Aorta (tissue), 5 donors: ENCODE results near the gene PEX11A. TPM values are rescaled to one million over a fixed set of nuclear protein-coding genes. Genes with fewer than 3 reads are reported as not detected.

Experiments
- ATAC-seq: fragments of 200-7000 bp; cut with Tn5 transposase; one replicate; pipeline ENCODE4 v1.9.1; 2022; ENCODE audit warnings: moderate library complexity; ENCODE audit not compliant: low FRiP score
- DNase-seq, 2 donors: peaks; one replicate each; pipeline ENCODE4 v3.0.0-alpha.2; 2020
- H3K27ac ChIP-seq, 2 donors: one replicate each; pipeline ENCODE4 v1.5.1; 2013; ENCODE audit warnings: low read length in 2 of 2, mild to moderate bottlenecking in 2 of 2, moderate library complexity in 2 of 2, control low read depth in 1 of 2, inconsistent platforms in 1 of 2, low read depth in 1 of 2
- H3K27me3 ChIP-seq, 2 donors: one replicate each; pipeline ENCODE4 v1.6.1; 2013; ENCODE audit warnings: control low read depth in 1 of 2, low read length in 1 of 2, mild to moderate bottlenecking in 1 of 2, moderate library complexity in 1 of 2; ENCODE audit not compliant: insufficient read depth in 2 of 2, control insufficient read depth in 1 of 2
- H3K36me3 ChIP-seq, 2 donors: one replicate each; pipeline ENCODE4 v1.6.1; 2013; ENCODE audit warnings: control low read depth in 1 of 2, low read length in 1 of 2, mild to moderate bottlenecking in 1 of 2; ENCODE audit not compliant: insufficient read depth in 2 of 2, control insufficient read depth in 1 of 2
- H3K4me1 ChIP-seq, 2 donors: one replicate each; pipeline ENCODE4 v1.6.1; 2013; ENCODE audit warnings: low read length in 2 of 2, control low read depth in 1 of 2, mild to moderate bottlenecking in 1 of 2, moderate library complexity in 1 of 2; ENCODE audit not compliant: insufficient read depth in 2 of 2, control insufficient read depth in 1 of 2
- H3K4me3 ChIP-seq, 2 donors: one replicate each; pipeline ENCODE4 v1.5.1; 2013; ENCODE audit warnings: low read length in 2 of 2, control low read depth in 1 of 2, mild to moderate bottlenecking in 1 of 2
- H3K9me3 ChIP-seq: one replicate; pipeline ENCODE4 v1.6.1; 2013; ENCODE audit warnings: mild to moderate bottlenecking, low read length; ENCODE audit not compliant: control insufficient read depth
- WGBS, 2 donors: extraction: QIAGEN DNeasy Blood & Tissue Kit; methylation state at CpG; one replicate each; pipeline ENCODE4 v1.1.7; 2013; 5-methylcytosine and 5-hydroxymethylcytosine counted together
- intact Hi-C, 2 donors: fragments of 100-400 bp; cut with DNase I; formaldehyde crosslinking; loops; one replicate each; pipeline versions ENCODE4 v1.14.2 to v1.15.0; 2022
- polyA plus RNA-seq, 2 donors: library from polyadenylated mRNA; stranded (reverse); fragments of 200-250 nt; gene quantifications; one replicate each; pipeline ENCODE4 v1.2.3, GENCODE V29; 2013
- total RNA-seq, 2 donors: library from RNA; stranded (reverse); fragmentation: NEBNext Ultra II Directional; extraction: Animal tissue kit (Norgen Biotek cat#: 25700); gene quantifications; one replicate each; pipeline ENCODE4 v1.2.1, GENCODE V29; 2021
- donor health status: healthy with polysubstance abuse.
- donor health status: Bipolar disorder and iron deficiency.
- donor health status: DM: no; HTN: no; CAD: no.
- donor health status: DM: no; HTN: no; CAD: no.
- donor health status: DM: yes; HTN: yes; CAD: no.

PEX11A gene
- total and polyA plus RNA-seq, 4 donors, result 7.7 to 13.3 (median 9.7) TPM

GRCh38 chr15:89672221-89673164 lies 18.1 kb downstream of the PEX11A start:
- H3K4me1 ChIP-seq, result peaks cover 0 to 4% of the 10 kb centered on the region in 2 donors
- peak overlapping the region; percentile 34 to 76 for H3K27ac ChIP-seq
- H3K4me3 ChIP-seq, result no peak overlapping the region
- H3K9me3 ChIP-seq, result no peaks in the 10 kb centered on the region
- H3K36me3 ChIP-seq, result no peaks in the 10 kb centered on the region
- intact Hi-C loops, result no loop called here
- peak; percentile 69 to 82 for DNase-seq
- peak; percentile 56 for ATAC-seq
- WGBS, 2 donors, result 11 to 19% methylated on average over 12 of the region's 12 CpGs
- no peaks in the 10 kb centered on the region for H3K27me3 ChIP-seq

- Histone ChIP-seq H3K36me3 (no peaks in the 10 kb centered on the region), H3K9me3 (no peaks in the 10 kb centered on the region), H3K4me1 (peaks cover 0 to 4% of the 10 kb centered on the region in 2 donors), H3K27ac (peak overlapping the region in 1 of 2 donors; percentile 72), H3K4me3 (no peak overlapping the region), H3K27me3 (no peaks in the 10 kb centered on the region)
- ATAC-seq (no peak), DNase-seq (no peak)
- intact Hi-C loops, result no loop called here
- 48 to 51% methylated on average over 4 of the region's 4 CpGs for WGBS, 2 donors
These were observed 18.9 kb downstream of the PEX11A start for GRCh38 chr15:89671687-89672086.

GRCh38 chr15:89670971-89671560 lies 19.5 kb downstream of the PEX11A start:
- DNase-seq (peak in 1 of 2 donors; percentile 50), ATAC-seq (no peak)

GRCh38 chr15:89669941-89670340 lies 20.6 kb downstream of the PEX11A start:
- no peak for DNase-seq
- H3K27ac ChIP-seq, result no peak overlapping the region

More at GRCh38 chr15:89670971-89671560, 19.5 kb downstream of the PEX11A start:
- 79 to 83% methylated on average over 12 of the region's 12 CpGs for WGBS, 2 donors
- Histone ChIP-seq H3K36me3 (no peaks in the 10 kb centered on the region), H3K27ac (no peak overlapping the region), H3K4me1 (peaks cover 0 to 4% of the 10 kb centered on the region in 2 donors), H3K4me3 (no peak overlapping the region), H3K27me3 (no peaks in the 10 kb centered on the region), H3K9me3 (no peaks in the 10 kb centered on the region)
- intact Hi-C loops, result no loop called here

GRCh38 chr15:89669309-89669865 lies 21.2 kb downstream of the PEX11A start:
- peak in 1 of 2 donors; percentile 72 for DNase-seq
- Histone ChIP-seq H3K27ac (no peak overlapping the region), H3K36me3 (no peaks in the 10 kb centered on the region), H3K4me3 (no peak overlapping the region), H3K4me1 (peaks cover 0 to 4% of the 10 kb centered on the region in 2 donors), H3K27me3 (no peaks in the 10 kb centered on the region), H3K9me3 (no peaks in the 10 kb centered on the region)
- intact Hi-C loops, result no loop called here
- ATAC-seq, result no peak
- 80 to 85% methylated on average over 8 to 9 of the region's 9 CpGs for WGBS, 2 donors

More at GRCh38 chr15:89669941-89670340, 20.6 kb downstream of the PEX11A start:
- Histone ChIP-seq H3K36me3 (no peaks in the 10 kb centered on the region), H3K9me3 (no peaks in the 10 kb centered on the region), H3K4me1 (peaks cover 0 to 4% of the 10 kb centered on the region in 2 donors), H3K4me3 (no peak overlapping the region), H3K27me3 (no peaks in the 10 kb centered on the region)
- 92% methylated on average over 15 of the region's 15 CpGs for WGBS, 2 donors
- intact Hi-C loops, result no loop called here
- no peak for ATAC-seq

GRCh38 chr15:89668171-89668570 lies 22.4 kb downstream of the PEX11A start:
- no peaks in the 10 kb centered on the region for H3K27me3 ChIP-seq
- H3K36me3 ChIP-seq, result no peaks in the 10 kb centered on the region
- no peaks in the 10 kb centered on the region for H3K9me3 ChIP-seq
- intact Hi-C loops, result no loop called here
- H3K4me3 ChIP-seq, result no peak overlapping the region
- ATAC-seq, result no peak
- 96 to 98% methylated on average over 3 of the region's 3 CpGs for WGBS, 2 donors
- DNase-seq, result no peak
- no peak overlapping the region for H3K27ac ChIP-seq
- H3K4me1 ChIP-seq, result peaks cover 0 to 4% of the 10 kb centered on the region in 2 donors

- Histone ChIP-seq H3K4me1 (peaks cover 0 to 4% of the 10 kb centered on the region in 2 donors), H3K27ac (no peak overlapping the region), H3K27me3 (no peaks in the 10 kb centered on the region), H3K9me3 (no peaks in the 10 kb centered on the region), H3K36me3 (no peaks in the 10 kb centered on the region), H3K4me3 (no peak overlapping the region)
- intact Hi-C loops, result no loop called here
- WGBS, 2 donors, result 97 to 99% methylated on average over 7 of the region's 7 CpGs
- ATAC-seq (no peak), DNase-seq (no peak)
These were observed 22.9 kb downstream of the PEX11A start for GRCh38 chr15:89667706-89667960.

GRCh38 chr15:89666858-89667705 lies 23.5 kb downstream of the PEX11A start:
- no peaks in the 10 kb centered on the region for H3K9me3 ChIP-seq
- intact Hi-C loops, result no loop called here
- ATAC-seq, result no peak

More at GRCh38 chr15:89666858-89667705, 23.5 kb downstream of the PEX11A start:
- Histone ChIP-seq H3K4me1 (peaks cover 0 to 4% of the 10 kb centered on the region in 2 donors), H3K36me3 (no peaks in the 10 kb centered on the region), H3K4me3 (no peak overlapping the region), H3K27ac (no peak overlapping the region), H3K27me3 (no peaks in the 10 kb centered on the region)
- WGBS, 2 donors, result 84 to 85% methylated on average over 13 of the region's 13 CpGs
- no peak for DNase-seq
